ENCODE results near the gene GABRE. TPM values are rescaled to one million over a fixed set of nuclear protein-coding genes. Genes with fewer than 3 reads are reported as not detected.

Gene GABRE, protein sequence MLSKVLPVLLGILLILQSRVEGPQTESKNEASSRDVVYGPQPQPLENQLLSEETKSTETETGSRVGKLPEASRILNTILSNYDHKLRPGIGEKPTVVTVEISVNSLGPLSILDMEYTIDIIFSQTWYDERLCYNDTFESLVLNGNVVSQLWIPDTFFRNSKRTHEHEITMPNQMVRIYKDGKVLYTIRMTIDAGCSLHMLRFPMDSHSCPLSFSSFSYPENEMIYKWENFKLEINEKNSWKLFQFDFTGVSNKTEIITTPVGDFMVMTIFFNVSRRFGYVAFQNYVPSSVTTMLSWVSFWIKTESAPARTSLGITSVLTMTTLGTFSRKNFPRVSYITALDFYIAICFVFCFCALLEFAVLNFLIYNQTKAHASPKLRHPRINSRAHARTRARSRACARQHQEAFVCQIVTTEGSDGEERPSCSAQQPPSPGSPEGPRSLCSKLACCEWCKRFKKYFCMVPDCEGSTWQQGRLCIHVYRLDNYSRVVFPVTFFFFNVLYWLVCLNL
- not detected for total RNA-seq

DNA sequence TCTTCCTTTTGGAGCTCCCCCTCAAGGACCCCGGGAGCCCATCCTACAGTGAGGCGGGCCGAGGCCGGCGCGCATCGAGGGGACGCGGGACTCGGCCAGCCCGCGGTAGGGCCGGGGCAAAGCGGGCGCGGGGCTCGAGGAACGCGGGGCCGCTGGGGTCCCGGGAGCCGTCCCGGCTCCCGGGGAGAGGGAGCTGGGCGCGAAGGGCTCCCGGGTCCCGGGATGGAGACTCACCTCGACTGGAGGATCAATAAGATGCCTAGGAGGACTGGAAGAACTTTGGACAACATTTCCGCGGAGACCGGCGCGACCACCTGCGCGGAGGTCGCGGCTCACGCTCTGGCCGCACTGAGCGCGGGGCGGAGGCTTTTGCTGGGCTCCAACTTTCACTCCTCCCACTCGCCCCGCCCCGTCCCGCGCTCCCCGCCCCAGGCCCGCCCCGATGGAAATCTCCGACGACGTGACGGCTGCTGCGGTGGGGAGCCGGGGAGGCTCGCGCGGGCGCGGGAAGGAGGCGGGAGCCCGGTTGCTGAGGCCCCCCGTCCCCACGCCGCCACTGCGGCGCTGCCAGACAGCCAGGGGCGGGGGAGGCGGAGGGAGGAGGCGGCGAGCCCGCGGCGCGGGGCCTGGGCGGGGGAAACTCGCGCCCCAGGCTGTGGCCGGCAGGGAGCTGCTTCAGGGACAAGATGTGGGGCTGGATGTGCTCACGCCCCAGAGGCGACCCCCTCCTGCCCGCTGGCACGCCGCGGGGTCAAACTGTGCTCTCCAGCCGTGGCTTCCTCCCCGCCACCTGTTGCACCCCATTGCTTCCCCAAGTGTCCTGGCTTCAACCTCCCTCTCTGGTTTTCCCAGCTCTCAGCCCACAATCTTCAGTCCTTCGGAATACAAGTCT, at the start of gene GABRE:
Gene GABRE (minus strand): TSS at position 341 of the 892 bp plus-strand sequence. CDS start 51 bp downstream, at position 290.
- ATAC-seq: no peak
- Mint-ChIP-seq H3K9me3 (ENCODE audit: insufficient read depth) (no peaks in the 10 kb centered on the region), H3K36me3 (ENCODE audit: low read depth) (no peaks in the 10 kb centered on the region), H3K27ac (no peak within 1 kb of the TSS), H3K4me1 (ENCODE audit: low read depth) (no peaks in the 10 kb centered on the region), H3K27me3 (ENCODE audit: low read depth) (peaks cover 11% of the 10 kb centered on the region), H3K4me3 (no peak within 1 kb of the TSS)
- ChIA-PET CTCF (no interaction called here), POLR2A (no interaction called here)
- no peak for DNase-seq

DNA sequence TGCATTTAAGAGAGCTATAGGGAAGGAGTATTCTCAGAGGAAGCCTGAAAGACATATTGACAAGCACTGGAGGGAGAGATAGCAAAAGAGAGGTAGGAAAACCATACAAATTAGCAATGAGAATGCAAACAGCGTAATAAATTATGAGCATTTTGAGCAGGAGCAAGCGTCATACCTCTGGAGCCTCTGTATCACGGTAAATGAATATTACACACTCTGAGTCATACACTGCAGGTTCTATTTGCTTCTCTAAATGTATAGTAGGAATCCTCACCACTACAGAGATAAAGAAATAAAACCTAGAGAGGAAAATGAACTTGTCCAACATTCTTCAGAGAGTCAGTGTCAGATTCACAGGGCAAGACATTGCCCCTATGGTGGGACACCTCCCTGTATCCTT, 46.4 kb upstream of the GABRE start:
- Mint-ChIP-seq H3K4me1 (ENCODE audit: low read depth) (no peaks in the 10 kb centered on the region), H3K9me3 (ENCODE audit: insufficient read depth) (no peaks in the 10 kb centered on the region), H3K4me3 (no peak overlapping the region), H3K27me3 (ENCODE audit: low read depth) (no peaks in the 10 kb centered on the region), H3K36me3 (ENCODE audit: low read depth) (no peaks in the 10 kb centered on the region), H3K27ac (no peak overlapping the region)
- DNase-seq (no peak), ATAC-seq (no peak)
- POLR2A ChIA-PET: no interaction called here
- CTCF ChIA-PET: no interaction called here

DNA sequence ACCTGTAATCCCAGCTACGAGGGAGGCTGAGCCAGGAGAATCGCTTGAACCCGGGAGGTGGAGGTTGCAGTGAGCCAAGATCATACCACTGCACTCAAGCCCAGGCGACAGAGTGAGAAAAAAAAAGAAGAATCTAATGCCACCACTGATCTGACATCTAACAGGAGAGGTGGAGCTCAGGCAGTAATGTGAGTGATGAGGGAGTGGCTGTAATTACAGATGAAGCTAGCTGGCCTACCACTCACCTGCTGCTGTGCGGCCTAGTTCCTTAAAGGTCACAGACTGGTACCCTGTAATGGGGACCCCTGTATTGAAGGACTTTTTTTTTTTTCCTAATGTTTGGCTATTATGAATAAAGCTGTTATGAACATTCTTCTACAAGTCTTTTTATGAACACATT, 25.3 kb upstream of the GABRE start:
- DNase-seq (no peak), ATAC-seq (no peak)
- Mint-ChIP-seq H3K27me3 (ENCODE audit: low read depth) (no peaks in the 10 kb centered on the region), H3K27ac (no peak overlapping the region), H3K9me3 (ENCODE audit: insufficient read depth) (no peaks in the 10 kb centered on the region), H3K4me1 (ENCODE audit: low read depth) (no peaks in the 10 kb centered on the region), H3K36me3 (ENCODE audit: low read depth) (no peaks in the 10 kb centered on the region), H3K4me3 (no peak overlapping the region)
- ChIA-PET POLR2A (no interaction called here), CTCF (no interaction called here)

DNA sequence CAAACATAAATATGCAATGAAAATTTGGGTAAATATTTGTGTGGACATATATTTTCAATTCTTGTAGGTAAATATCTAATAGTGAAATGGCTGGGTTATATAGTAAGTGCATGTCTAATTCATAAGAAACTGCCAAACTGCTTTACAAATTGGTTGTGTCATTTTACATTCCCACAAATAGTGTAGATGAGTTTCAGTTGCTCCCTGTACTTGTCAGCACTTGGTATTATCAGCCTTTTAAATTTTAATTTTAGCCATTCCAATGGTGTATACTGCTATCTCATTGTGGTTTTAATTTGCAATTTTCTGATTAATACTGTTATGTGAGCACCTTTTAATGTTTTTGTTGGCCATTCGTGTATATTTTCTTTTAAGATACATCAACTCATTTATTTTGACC, 23.1 kb upstream of the GABRE start:
- POLR2A ChIA-PET: no interaction called here
- H3K27me3 Mint-ChIP-seq (ENCODE audit: low read depth): no peaks in the 10 kb centered on the region
- H3K27ac Mint-ChIP-seq: no peak overlapping the region
- no peak overlapping the region for H3K4me3 Mint-ChIP-seq
- no peak for DNase-seq
- no peaks in the 10 kb centered on the region for H3K36me3 Mint-ChIP-seq (ENCODE audit: low read depth)
- H3K4me1 Mint-ChIP-seq (ENCODE audit: low read depth): no peaks in the 10 kb centered on the region
- H3K9me3 Mint-ChIP-seq (ENCODE audit: insufficient read depth): no peaks in the 10 kb centered on the region
- CTCF ChIA-PET: no interaction called here
- no peak for ATAC-seq

DNA sequence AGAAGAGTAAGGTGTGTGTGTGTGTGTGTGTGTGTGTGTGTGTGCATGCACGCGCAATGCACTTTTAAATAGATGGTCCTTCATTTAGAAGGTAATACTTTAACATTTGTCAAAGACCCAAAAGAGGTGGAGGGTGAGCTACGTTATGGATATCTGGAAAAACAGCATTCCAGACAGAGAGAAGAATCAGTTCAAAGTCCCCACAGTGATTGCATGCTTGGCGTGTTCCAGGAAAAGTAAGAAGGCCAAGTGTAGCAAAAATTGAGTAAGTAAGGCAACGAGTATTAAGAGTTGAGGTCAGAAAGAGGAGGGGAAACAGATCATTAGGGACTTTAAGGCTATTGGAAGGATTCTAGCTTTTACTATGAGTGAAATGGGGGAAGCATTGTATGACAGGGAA, 21.9 kb upstream of the GABRE start:
- ChIA-PET CTCF (no interaction called here), POLR2A (no interaction called here)
- H3K27ac Mint-ChIP-seq: no peak overlapping the region
- no peaks in the 10 kb centered on the region for H3K4me1 Mint-ChIP-seq (ENCODE audit: low read depth)
- DNase-seq (no peak), ATAC-seq (no peak)
- no peaks in the 10 kb centered on the region for H3K9me3 Mint-ChIP-seq (ENCODE audit: insufficient read depth)
- no peaks in the 10 kb centered on the region for H3K36me3 Mint-ChIP-seq (ENCODE audit: low read depth)
- no peaks in the 10 kb centered on the region for H3K27me3 Mint-ChIP-seq (ENCODE audit: low read depth)
- H3K4me3 Mint-ChIP-seq: no peak overlapping the region

DNA sequence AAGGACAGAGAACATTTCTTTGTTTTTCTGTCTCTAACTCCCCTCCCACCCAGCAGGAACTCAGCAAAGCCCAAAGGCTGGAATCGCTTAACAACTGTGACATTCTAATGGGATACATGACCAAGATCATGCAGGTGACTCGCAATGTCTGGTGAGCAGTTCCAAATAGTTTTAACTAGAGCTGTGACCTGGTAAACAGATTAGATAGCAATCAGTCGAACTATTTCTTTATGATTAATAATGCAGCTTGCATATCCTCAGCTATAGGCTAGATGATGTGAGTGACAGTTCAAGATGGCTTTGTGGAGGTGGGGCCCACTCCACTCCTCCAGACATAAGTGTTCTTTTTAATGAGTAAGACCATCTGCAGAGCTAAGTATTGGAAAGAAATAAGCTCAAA, 20.0 kb upstream of the GABRE start:
- Mint-ChIP-seq H3K9me3 (ENCODE audit: insufficient read depth) (no peaks in the 10 kb centered on the region), H3K4me1 (ENCODE audit: low read depth) (no peaks in the 10 kb centered on the region), H3K27ac (no peak overlapping the region), H3K27me3 (ENCODE audit: low read depth) (no peaks in the 10 kb centered on the region), H3K36me3 (ENCODE audit: low read depth) (no peaks in the 10 kb centered on the region), H3K4me3 (no peak overlapping the region)
- ChIA-PET POLR2A (no interaction called here), CTCF (no interaction called here)
- no peak for ATAC-seq
- DNase-seq: no peak

DNA sequence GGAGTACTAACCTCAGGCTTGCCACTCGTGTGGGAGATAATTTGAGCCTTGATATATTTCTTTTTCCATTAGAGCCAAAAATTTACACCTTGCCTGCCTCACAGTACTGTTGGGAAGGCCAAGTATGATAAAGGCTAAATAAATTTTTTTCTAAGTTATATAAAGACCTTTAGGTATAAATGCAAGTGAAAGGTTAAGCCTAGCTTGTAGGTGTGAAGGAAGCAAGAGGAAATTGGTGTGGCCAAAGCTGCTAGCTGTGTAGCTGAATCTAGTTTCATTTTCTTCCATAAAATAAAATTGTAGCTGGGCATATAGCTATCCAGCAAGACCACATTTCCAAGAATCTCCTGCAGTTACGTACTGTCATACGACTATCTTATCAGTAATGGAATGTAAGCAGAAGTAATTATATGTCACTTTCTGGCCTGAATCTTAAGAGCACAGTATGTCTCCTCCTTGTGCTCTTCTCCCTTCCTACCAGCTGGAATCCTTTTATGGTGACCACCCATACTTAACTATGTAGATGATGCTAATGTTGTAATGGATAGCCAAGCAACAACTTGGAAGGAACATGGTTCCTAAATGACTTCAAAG, 14.3 kb upstream of the GABRE start:
- Mint-ChIP-seq H3K36me3 (ENCODE audit: low read depth) (no peaks in the 10 kb centered on the region), H3K9me3 (ENCODE audit: insufficient read depth) (no peaks in the 10 kb centered on the region)
- CTCF ChIA-PET: no interaction called here

DNA sequence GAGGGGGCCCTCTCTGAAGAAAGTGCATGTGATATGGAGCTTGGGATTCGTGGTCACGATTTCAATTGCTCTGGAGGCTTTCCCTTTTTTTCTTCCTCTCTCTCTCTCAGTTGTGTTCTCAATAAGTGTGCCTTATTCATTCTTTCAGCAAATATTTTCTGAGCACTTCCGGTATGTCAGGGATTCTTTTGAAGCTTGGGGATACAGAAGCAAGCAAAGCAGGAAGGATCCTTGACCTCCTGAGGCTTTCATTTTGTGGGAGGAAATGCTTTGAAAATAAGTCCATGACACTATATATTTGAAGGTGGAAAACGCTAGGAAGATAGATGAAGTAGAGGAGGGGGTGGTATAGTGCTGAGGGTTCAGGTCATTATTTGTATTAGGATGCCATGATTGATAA, 12.6 kb upstream of the GABRE start:
- Mint-ChIP-seq H3K4me3 (no peak overlapping the region), H3K9me3 (ENCODE audit: insufficient read depth) (no peaks in the 10 kb centered on the region), H3K4me1 (ENCODE audit: low read depth) (no peaks in the 10 kb centered on the region), H3K36me3 (ENCODE audit: low read depth) (no peaks in the 10 kb centered on the region), H3K27me3 (ENCODE audit: low read depth) (no peaks in the 10 kb centered on the region), H3K27ac (no peak overlapping the region)
- DNase-seq: no peak
- ATAC-seq: no peak
- ChIA-PET CTCF (no interaction called here), POLR2A (no interaction called here)

More for the DNA sequence above, 14.3 kb upstream of the GABRE start:
- POLR2A ChIA-PET: no interaction called here
- Mint-ChIP-seq H3K4me3 (no peak overlapping the region), H3K4me1 (ENCODE audit: low read depth) (no peaks in the 10 kb centered on the region), H3K27ac (no peak overlapping the region), H3K27me3 (ENCODE audit: low read depth) (no peaks in the 10 kb centered on the region)
- no peak for DNase-seq
- ATAC-seq: no peak

DNA sequence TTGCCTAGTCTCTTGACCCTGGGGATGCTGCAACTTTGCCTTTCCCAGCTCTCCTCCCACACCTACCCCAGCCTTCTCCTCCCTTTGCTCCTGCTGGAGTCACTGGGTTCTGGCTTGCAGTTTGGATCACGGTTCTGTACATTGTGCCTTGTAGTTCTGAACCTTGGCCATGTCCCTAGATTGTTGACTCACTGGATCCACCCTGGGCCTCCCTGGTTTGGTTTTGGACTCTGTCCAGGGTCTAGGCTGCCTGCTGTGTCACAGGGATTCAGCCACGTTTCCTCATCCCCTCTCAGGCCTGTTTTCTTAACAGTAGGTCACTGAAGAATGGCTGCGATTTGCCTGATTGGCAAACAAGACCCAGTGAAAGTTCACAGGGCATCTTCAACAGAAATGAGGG, 11.5 kb upstream of the GABRE start:
- DNase-seq (no peak), ATAC-seq (no peak)
- H3K4me1 Mint-ChIP-seq (ENCODE audit: low read depth): no peaks in the 10 kb centered on the region
- ChIA-PET POLR2A (no interaction called here), CTCF (no interaction called here)
- no peaks in the 10 kb centered on the region for H3K36me3 Mint-ChIP-seq (ENCODE audit: low read depth)
- no peaks in the 10 kb centered on the region for H3K9me3 Mint-ChIP-seq (ENCODE audit: insufficient read depth)
- no peak overlapping the region for H3K27ac Mint-ChIP-seq
- no peak overlapping the region for H3K4me3 Mint-ChIP-seq
- H3K27me3 Mint-ChIP-seq (ENCODE audit: low read depth): no peaks in the 10 kb centered on the region

DNA sequence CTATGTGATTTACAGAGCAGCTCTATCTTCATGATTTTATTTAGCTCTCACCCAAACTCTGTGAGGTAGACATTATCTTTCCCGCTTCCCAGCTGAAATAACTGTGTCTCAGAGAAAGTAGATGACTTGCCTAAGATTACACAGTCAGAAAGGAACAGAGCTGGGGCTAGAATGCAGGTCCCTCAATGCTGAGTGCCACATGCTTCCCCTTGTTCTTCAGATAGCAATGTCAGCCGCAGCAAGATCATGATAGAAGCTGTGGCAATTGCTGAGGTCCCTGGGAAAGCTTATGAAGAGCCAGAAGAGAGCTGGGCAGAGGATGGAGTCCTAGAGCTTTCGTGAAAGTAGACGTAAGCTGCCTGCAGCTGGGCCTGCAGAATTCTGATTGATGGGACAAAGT, 11.1 kb upstream of the GABRE start:
- Mint-ChIP-seq H3K36me3 (ENCODE audit: low read depth) (no peaks in the 10 kb centered on the region), H3K9me3 (ENCODE audit: insufficient read depth) (no peaks in the 10 kb centered on the region), H3K4me3 (no peak overlapping the region), H3K27ac (no peak overlapping the region), H3K4me1 (ENCODE audit: low read depth) (no peaks in the 10 kb centered on the region), H3K27me3 (ENCODE audit: low read depth) (no peaks in the 10 kb centered on the region)
- ATAC-seq (no peak), DNase-seq (no peak)
- CTCF ChIA-PET: no interaction called here
- POLR2A ChIA-PET: no interaction called here

DNA sequence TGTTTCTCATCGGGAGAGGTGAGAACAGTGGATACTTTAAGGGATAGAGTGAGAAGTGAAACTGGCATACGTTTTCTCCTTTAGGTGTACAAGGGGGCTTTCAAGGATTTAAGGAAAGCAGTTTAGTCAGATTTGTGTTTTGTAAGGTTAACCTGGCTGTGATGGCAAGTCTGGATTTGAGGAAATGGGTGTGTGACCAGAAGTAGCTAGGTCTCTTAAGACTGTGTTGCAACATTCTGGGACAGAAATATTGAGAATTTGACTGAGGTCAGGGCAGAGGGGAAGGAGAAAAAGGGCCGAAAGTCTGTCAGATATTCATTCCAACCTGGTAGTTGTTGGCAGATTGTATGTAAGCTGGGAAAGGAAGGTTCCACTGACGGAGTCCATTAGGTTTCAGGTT, 10.4 kb upstream of the GABRE start:
- no peak for ATAC-seq
- no peaks in the 10 kb centered on the region for H3K36me3 Mint-ChIP-seq (ENCODE audit: low read depth)

DNA sequence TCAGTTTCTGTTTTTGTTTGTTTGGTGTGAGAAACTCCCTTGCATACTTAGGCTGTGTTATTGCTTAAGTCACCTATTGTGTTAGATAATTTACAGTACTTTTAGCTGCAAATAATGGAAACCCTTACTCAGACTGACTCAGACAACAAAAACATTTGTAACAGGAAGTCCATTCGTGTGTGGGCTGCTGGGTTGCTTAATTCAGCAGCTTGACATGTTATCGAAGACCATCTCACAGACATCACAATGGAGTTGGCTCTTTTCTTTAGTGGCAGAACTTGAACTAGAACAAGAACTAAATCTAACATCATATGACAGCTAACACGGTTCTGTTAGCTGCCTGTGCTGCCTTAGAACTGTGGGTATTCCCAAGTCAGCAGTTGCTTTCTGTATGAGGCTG, 9.9 kb upstream of the GABRE start:
- no peak for ATAC-seq
- Mint-ChIP-seq H3K36me3 (ENCODE audit: low read depth) (no peaks in the 10 kb centered on the region), H3K4me3 (no peak overlapping the region), H3K27ac (no peak overlapping the region), H3K27me3 (ENCODE audit: low read depth) (no peaks in the 10 kb centered on the region), H3K4me1 (ENCODE audit: low read depth) (no peaks in the 10 kb centered on the region), H3K9me3 (ENCODE audit: insufficient read depth) (no peaks in the 10 kb centered on the region)
- POLR2A ChIA-PET: no interaction called here
- no peak for DNase-seq
- CTCF ChIA-PET: no interaction called here

More for the DNA sequence above, 10.4 kb upstream of the GABRE start:
- Mint-ChIP-seq H3K27ac (no peak overlapping the region), H3K9me3 (ENCODE audit: insufficient read depth) (no peaks in the 10 kb centered on the region), H3K27me3 (ENCODE audit: low read depth) (no peaks in the 10 kb centered on the region), H3K4me1 (ENCODE audit: low read depth) (no peaks in the 10 kb centered on the region), H3K4me3 (no peak overlapping the region)
- ChIA-PET CTCF (no interaction called here), POLR2A (no interaction called here)
- DNase-seq: no peak

Data from activated CD8-positive, alpha-beta T cell treated with anti-CD3 and anti-CD28 coated beads, Interleukin-2, amount 10 ng/mL, durations not matched to agents 7 days and 5 days (primary cell).